Neuronal stem cell (in vitro differentiated cells): Measurements from ENCODE around the gene GOLGA6A.
"Not testable (repeated sequence)": the region's sequence is repeated elsewhere in the genome, so short reads cannot be mapped to it uniquely, and the experiment has no call there.

Source experiments
- DNase-seq: peaks from one replicate; pipeline ENCODE4 v3.0.0-alpha.2; 2013; ENCODE audit warnings: low spot score
- H2AFZ ChIP-seq: one replicate; pipeline ENCODE4 v1.6.1; 2013; ENCODE audit warnings: mild to moderate bottlenecking, low read length, inconsistent platforms
- H2AK5ac ChIP-seq: 2 replicates; pipeline ENCODE4 v1.6.1; 2013; ENCODE audit warnings: low read depth, mild to moderate bottlenecking, inconsistent platforms, low read length, moderate library complexity, mixed read lengths
- H2BK120ac ChIP-seq: 2 replicates; pipeline ENCODE4 v1.6.1; 2013; ENCODE audit warnings: low read depth, mild to moderate bottlenecking, inconsistent platforms, low read length, moderate library complexity, mixed read lengths
- H2BK12ac ChIP-seq: one replicate; pipeline ENCODE4 v1.6.1; 2013; ENCODE audit warnings: low read length, inconsistent platforms
- H2BK15ac ChIP-seq: 2 replicates; pipeline ENCODE4 v1.6.1; 2013; ENCODE audit warnings: mild to moderate bottlenecking, low read length, inconsistent platforms, mixed read lengths
- H2BK5ac ChIP-seq: one replicate; pipeline ENCODE4 v1.6.1; 2013; ENCODE audit warnings: inconsistent platforms, mild to moderate bottlenecking, low read length, moderate library complexity
- H3K14ac ChIP-seq: one replicate; pipeline ENCODE4 v1.6.1; 2013; ENCODE audit warnings: low read length, inconsistent platforms
- H3K18ac ChIP-seq: 2 replicates; pipeline ENCODE4 v1.6.1; 2013; ENCODE audit warnings: low read length, inconsistent platforms
- H3K23ac ChIP-seq: 2 replicates; pipeline ENCODE4 v1.6.1; 2013; ENCODE audit warnings: low read depth, mild to moderate bottlenecking, mixed read lengths, low read length, inconsistent platforms; ENCODE audit not compliant: poor library complexity
- H3K27ac ChIP-seq: replicated peaks from 3 replicates; pipeline ENCODE4 v1.5.1; 2013; ENCODE audit warnings: low read length, inconsistent platforms
- H3K27me3 ChIP-seq, 3 experiments: 2 replicates each; pipeline ENCODE4 v1.6.1; 2013; ENCODE audit warnings: low read length in 3 of 3, mild to moderate bottlenecking in 2 of 3, inconsistent platforms in 1 of 3, low read depth in 1 of 3, mixed read lengths in 1 of 3, moderate library complexity in 1 of 3; ENCODE audit not compliant: control insufficient read depth in 3 of 3, insufficient read depth in 3 of 3
- H3K36me3 ChIP-seq, 2 donors: replicated peaks in 1 of 2; 2 replicates each; pipeline ENCODE4 v1.6.1; 2013; ENCODE audit warnings: low read length in 2 of 2; ENCODE audit not compliant: control insufficient read depth in 2 of 2, insufficient read depth in 2 of 2
- H3K4ac ChIP-seq: 2 replicates; pipeline ENCODE4 v1.6.1; 2013; ENCODE audit warnings: inconsistent platforms, mild to moderate bottlenecking, low read length, moderate library complexity
- H3K4me1 ChIP-seq, 2 donors: 1 replicate in 1 of 2; 2 replicates in 1 of 2; pipeline ENCODE4 v1.6.1; 2013; ENCODE audit warnings: low read length in 2 of 2, low read depth in 1 of 2; ENCODE audit not compliant: control insufficient read depth in 2 of 2, insufficient read depth in 1 of 2
- H3K4me2 ChIP-seq: one replicate; pipeline ENCODE4 v1.6.1; 2013; ENCODE audit warnings: mild to moderate bottlenecking, low read length, inconsistent platforms; ENCODE audit not compliant: insufficient read depth, poor library complexity, severe bottlenecking
- H3K4me3 ChIP-seq, 2 donors: 2 replicates each; pipeline ENCODE4 v1.5.1; 2013; ENCODE audit warnings: low read length in 2 of 2, mild to moderate bottlenecking in 2 of 2, inconsistent platforms in 1 of 2, moderate library complexity in 1 of 2
- H3K79me1 ChIP-seq: one replicate; pipeline ENCODE4 v1.6.1; 2013; ENCODE audit warnings: low read depth, mild to moderate bottlenecking, inconsistent platforms, low read length, moderate library complexity
- H3K9ac ChIP-seq: one replicate; pipeline ENCODE4 v1.6.1; 2013; ENCODE audit warnings: mild to moderate bottlenecking, low read depth, low read length, inconsistent platforms; ENCODE audit not compliant: poor library complexity
- H3K9me3 ChIP-seq, 2 donors: replicated peaks in 1 of 2; 2 replicates each; pipeline versions ENCODE3 to v1.6.1; 2013; ENCODE audit warnings: low read length in 2 of 2, mild to moderate bottlenecking in 2 of 2, inconsistent platforms in 1 of 2, low read depth in 1 of 2, mixed read lengths in 1 of 2, moderate library complexity in 1 of 2; ENCODE audit not compliant: control insufficient read depth in 2 of 2, insufficient read depth in 1 of 2
- H4K8ac ChIP-seq: one replicate; pipeline ENCODE4 v1.6.1; 2013; ENCODE audit warnings: low read depth, mild to moderate bottlenecking, inconsistent platforms, low read length, moderate library complexity
- H4K91ac ChIP-seq: one replicate; pipeline ENCODE4 v1.6.1; 2013; ENCODE audit warnings: low read length, low read depth, mild to moderate bottlenecking, inconsistent platforms; ENCODE audit not compliant: poor library complexity
- WGBS, 2 donors: extraction: QIAGEN DNeasy Blood & Tissue Kit; methylation state at CpG; one replicate each; pipeline ENCODE4 v1.1.7; 2013; ENCODE audit warnings: missing lambda C conversion rate in 2 of 2, mixed read lengths in 1 of 2; ENCODE audit not compliant: insufficient read length in 2 of 2, insufficient replicate concordance in 1 of 2; ENCODE audit errors: extremely low coverage in 2 of 2; 5-methylcytosine and 5-hydroxymethylcytosine counted together

GOLGA6A gene

GRCh38 chr15:74071645-74072044 is 10.7 kb downstream of the GOLGA6A start:
- DNase-seq, H2BK5ac ChIP-seq, H3K27me3 ChIP-seq, H4K8ac ChIP-seq, H3K4me1 ChIP-seq, H3K23ac ChIP-seq, H2BK12ac ChIP-seq, H3K4me3 ChIP-seq, H3K18ac ChIP-seq, H2AFZ ChIP-seq, H2AK5ac ChIP-seq, H3K14ac ChIP-seq, H2BK120ac ChIP-seq, H3K4ac ChIP-seq, H3K9me3 ChIP-seq, H2BK15ac ChIP-seq, H3K79me1 ChIP-seq, H3K9ac ChIP-seq, H3K4me2 ChIP-seq, H4K91ac ChIP-seq, H3K36me3 ChIP-seq, H3K27ac ChIP-seq: not testable (repeated sequence)
- no CpG with 5 or more reads among the region's 6 CpGs for WGBS, 2 donors

- not testable (repeated sequence) for H2BK120ac ChIP-seq, DNase-seq, H3K36me3 ChIP-seq, H2BK15ac ChIP-seq, H3K4ac ChIP-seq, H3K4me1 ChIP-seq, H3K9me3 ChIP-seq, H3K27me3 ChIP-seq, H2BK5ac ChIP-seq, H3K79me1 ChIP-seq, H3K4me3 ChIP-seq, H4K91ac ChIP-seq, H2BK12ac ChIP-seq, H3K18ac ChIP-seq, H3K27ac ChIP-seq, H3K14ac ChIP-seq, H2AK5ac ChIP-seq, H4K8ac ChIP-seq, H2AFZ ChIP-seq, H3K9ac ChIP-seq, H3K4me2 ChIP-seq, H3K23ac ChIP-seq
- no CpG with 5 or more reads among the region's 13 CpGs for WGBS, 2 donors
Measured at GRCh38 chr15:74065684-74066411, 16.5 kb downstream of the GOLGA6A start.

GRCh38 chr15:74064822-74065221 is 17.5 kb downstream of the GOLGA6A start:
- H3K79me1 ChIP-seq, H4K8ac ChIP-seq, H3K9me3 ChIP-seq, H3K4ac ChIP-seq, H3K9ac ChIP-seq, H2BK5ac ChIP-seq, H4K91ac ChIP-seq, H3K36me3 ChIP-seq, DNase-seq, H3K27ac ChIP-seq, H2AFZ ChIP-seq, H3K4me2 ChIP-seq, H3K4me3 ChIP-seq, H3K27me3 ChIP-seq, H2BK15ac ChIP-seq, H3K4me1 ChIP-seq: not testable (repeated sequence)
- peak overlapping the region; percentile 48 for H3K18ac ChIP-seq
- WGBS, 2 donors: no CpG with 5 or more reads among the region's 8 CpGs
- peak overlapping the region; percentile 98 for H3K14ac ChIP-seq
- H2BK120ac ChIP-seq: peak overlapping the region; percentile 91
- peak overlapping the region; percentile 73 for H3K23ac ChIP-seq
- peak overlapping the region; percentile 22 for H2BK12ac ChIP-seq
- peak overlapping the region; percentile 75 for H2AK5ac ChIP-seq

- not testable (repeated sequence) for H3K23ac ChIP-seq, H4K91ac ChIP-seq, DNase-seq, H2BK120ac ChIP-seq, H2AK5ac ChIP-seq, H3K9ac ChIP-seq, H3K79me1 ChIP-seq, H3K27ac ChIP-seq, H2AFZ ChIP-seq, H3K4me2 ChIP-seq, H3K36me3 ChIP-seq, H3K18ac ChIP-seq, H3K4me3 ChIP-seq, H3K9me3 ChIP-seq, H3K4me1 ChIP-seq, H2BK12ac ChIP-seq, H3K14ac ChIP-seq, H4K8ac ChIP-seq, H2BK5ac ChIP-seq, H2BK15ac ChIP-seq, H3K4ac ChIP-seq
- no CpG with 5 or more reads among the region's 3 CpGs for WGBS, 2 donors
- H3K27me3 ChIP-seq: peaks cover 0 to 11% (median 0%) of the 10 kb centered on the region in 3 experiments
Measured at GRCh38 chr15:74064183-74064582, 18.2 kb downstream of the GOLGA6A start.
